SU-DHL-6 (cell line): ENCODE data around the gene CARHSP1.

Experiments
- CTCF ChIP-seq: fragments of 200-600 bp; sonication (generic); IDR thresholded peaks from one replicate; pipeline ENCODE4 v1.5.1; 2017; ENCODE audit warnings: antibody characterized with exemption, mild to moderate bottlenecking, low read length, moderate library complexity; ENCODE audit not compliant: insufficient read depth, poor library complexity, severe bottlenecking
- EZH2phosphoT487 ChIP-seq: fragments of 200-600 bp; sonication (generic), shearing (Covaris generic); conservative IDR thresholded peaks from 2 replicates; pipeline ENCODE4 v1.6.1; 2018; ENCODE audit warnings: mild to moderate bottlenecking, antibody characterized with exemption, low read length, moderate library complexity, mixed read lengths

GRCh38 chr16:8861563-8862308 lies 7.1 kb downstream of the CARHSP1 start:
- TF ChIP-seq CTCF, result no peak
- TF ChIP-seq EZH2phosphoT487, result no peak
